Retina (tissue), 1 donor: Measurements from ENCODE around the gene ZGRF1.
"Not testable (repeated sequence)": the region's sequence is repeated elsewhere in the genome, so short reads cannot be mapped to it uniquely, and the experiment has no call there.

ENCODE experiments used
- DNase-seq: peaks from one replicate; pipeline ENCODE4 v3.0.0-alpha.2; 2016

ZGRF1 gene

DNA sequence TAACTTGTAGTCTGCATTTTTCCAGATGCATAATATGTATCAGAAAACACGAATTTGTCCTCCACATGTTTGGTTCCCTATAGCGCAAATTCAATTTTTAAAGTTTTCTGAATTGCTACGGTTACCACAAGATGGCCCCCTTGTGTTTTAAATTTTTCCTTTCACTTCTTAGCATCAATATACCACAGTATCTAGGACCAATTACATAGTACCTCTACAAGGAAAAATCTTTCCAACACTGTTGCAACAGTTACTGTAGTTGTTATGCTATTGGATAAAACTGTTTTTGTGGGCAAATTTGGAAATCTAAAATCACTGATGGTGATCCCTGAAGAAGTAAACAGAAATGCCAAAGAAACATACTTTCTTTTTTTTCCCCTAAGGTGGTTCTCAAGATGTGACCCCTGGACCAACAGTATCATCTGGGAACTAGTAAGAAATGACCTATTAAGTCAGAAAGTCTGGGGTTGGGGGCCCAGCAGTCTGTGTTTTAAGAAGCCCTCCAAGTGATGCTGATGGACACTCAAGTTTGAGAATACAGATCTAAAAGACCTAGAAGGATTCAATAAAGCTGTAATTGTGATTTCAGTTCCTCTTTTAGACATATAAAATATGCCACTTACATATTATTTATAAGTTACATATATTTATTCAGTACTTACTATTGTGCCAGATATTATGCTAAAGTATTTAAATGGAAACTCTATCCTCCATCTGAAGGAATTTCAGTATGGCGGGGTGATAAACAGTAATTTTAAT, 3.1 kb downstream of the ZGRF1 start:
- peak; percentile 32 for DNase-seq

DNA sequence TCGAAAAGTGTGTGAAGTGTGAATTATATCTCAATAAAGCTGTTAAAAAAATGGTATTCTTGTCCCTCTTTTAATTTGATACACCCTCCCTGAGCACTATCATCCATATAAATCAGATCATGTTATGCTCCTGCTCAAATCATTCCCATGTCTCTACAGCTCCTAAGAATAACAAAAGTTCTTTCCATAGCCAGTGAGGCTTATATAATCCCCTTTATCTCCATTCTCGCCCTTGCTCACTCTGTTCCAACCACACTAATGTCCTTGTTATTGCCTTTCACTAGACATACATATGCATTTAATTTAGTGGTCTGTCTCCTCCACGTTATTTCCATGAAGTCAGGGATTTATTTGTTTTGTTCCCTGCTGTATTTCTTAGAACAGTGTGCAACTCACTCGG, 10.5 kb downstream of the ZGRF1 start:
- no peak for DNase-seq

GRCh38 chr4:112616984-112617383, 19.7 kb downstream of the ZGRF1 start:
- DNase-seq, result no peak

DNA sequence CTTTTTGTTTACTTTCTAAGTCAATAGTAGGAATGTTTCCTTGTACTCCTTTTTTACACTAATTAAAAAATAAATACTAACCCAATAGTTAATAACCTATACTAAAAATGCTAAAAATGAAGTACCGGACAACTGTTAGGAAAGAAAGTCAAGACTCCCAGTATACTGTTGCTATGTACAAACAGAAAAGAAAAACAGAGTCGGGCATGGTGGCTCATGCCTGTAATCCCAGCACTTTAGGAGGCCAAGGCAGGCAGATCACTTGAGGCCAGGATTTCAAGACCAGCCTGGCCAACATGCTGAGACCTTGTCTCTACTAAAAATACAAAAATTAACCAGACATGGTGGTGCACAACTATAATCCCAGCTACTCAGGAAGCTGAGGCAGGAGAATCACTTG, 23.9 kb downstream of the ZGRF1 start:
- not testable (repeated sequence) for DNase-seq

DNA sequence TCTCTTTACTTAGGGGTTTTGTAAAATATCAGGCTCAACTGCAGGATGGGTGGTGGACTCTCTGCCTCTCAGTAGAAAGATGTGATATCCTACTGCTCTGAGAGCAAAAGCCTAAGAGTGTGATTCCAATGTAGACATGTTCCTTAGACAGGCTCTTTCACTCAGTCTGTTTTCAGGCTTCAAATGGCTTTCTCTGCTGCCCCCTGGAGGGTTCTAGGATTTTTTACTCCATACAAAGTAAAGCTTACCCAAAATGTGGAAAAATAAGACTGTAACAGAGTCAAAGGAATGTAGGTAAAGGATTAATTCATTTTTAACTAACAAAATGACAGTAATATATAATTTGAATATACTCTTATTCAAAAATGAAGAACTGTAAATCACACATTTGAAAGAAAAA, 32.1 kb downstream of the ZGRF1 start:
- DNase-seq, result peak; percentile 52

DNA sequence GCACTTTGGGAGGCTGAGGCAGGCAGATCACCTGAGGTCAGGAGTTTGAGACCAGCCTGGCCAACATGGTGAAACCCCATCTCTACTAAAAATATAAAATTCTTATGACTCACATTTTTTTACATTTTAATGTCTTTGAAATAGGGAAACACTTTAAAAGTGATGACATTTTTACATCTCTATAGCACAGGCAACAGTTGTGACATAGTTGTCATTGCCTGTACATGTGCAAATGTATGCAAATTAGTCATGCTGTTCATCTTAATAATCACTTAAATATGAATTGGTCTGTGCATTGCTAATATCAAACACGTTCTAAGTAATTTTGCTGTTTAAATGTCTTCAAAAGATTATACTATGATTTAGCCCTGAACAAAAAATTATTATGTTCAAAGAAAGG, 41.7 kb downstream of the ZGRF1 start:
- DNase-seq, result no peak

- no peak for DNase-seq
These were observed 43.1 kb downstream of the ZGRF1 start for GRCh38 chr4:112593438-112594133.

DNA sequence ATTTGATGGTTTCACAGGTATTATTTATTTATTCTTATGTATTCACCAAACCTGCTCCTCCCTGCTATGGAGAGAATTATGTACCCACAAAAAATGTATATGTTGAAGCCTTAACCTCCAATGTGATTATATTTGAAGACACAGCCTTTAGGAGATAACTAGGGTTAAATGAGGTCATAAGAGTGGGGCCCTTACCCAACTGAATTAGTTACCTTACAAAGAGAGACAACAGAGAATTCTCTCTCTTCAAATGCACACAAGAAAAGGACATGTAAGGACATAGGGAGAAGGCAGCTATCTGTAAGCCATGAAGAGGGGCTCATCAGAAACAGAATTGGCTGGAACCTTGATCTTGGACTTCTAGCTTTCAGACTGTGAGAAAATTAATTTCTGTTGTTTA, 44.0 kb downstream of the ZGRF1 start:
- no peak for DNase-seq

DNA sequence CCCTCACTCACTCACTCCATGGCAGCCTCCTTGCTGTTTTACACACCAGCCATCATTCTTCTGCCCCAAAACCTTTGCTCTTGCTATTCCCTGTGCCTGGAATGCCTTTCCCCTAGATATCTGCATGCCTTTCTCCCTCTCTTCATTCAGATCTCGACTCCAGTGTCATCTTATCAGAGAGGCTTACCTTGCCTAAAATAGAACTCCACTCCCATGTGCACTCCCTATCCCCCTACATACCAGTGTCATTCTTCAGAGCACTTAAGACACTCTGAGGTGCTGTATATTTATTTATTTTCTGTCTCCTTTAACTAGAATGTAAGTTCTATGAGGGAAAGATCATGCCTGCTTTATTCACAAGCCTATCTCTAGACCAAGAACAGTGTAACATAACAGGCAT, 45.1 kb downstream of the ZGRF1 start:
- DNase-seq, result no peak

GRCh38 chr4:112589206-112589605, 47.5 kb downstream of the ZGRF1 start:
- DNase-seq, result no peak

- no peak for DNase-seq
These were observed 50.6 kb downstream of the ZGRF1 start for GRCh38 chr4:112585977-112586736.

DNA sequence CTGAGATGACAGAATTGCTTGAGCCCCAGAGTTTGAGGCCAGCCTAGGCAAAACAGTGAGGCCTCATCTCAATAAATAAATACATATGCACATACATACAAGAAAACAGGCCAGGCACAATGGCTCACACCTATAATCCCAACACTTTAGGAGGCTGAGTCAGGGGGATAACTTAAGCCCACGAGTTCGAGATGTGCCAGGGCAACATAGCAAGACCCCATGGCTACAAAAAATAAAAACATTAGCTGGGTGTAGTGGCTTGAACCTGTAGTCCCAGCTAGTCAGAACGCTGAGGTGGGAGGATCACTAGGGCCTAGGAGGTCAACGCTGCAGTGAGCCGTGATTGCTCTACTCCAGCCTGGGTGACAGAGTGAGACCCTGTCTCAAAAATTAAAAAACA, 69.2 kb downstream of the ZGRF1 start:
- no peak for DNase-seq

GRCh38 chr4:112564706-112565270, 71.9 kb downstream of the ZGRF1 start:
- DNase-seq, result no peak

- DNase-seq, result no peak
These were observed 73.1 kb downstream of the ZGRF1 start for GRCh38 chr4:112563431-112564200.

- no peak for DNase-seq
These were observed 74.3 kb downstream of the ZGRF1 start for GRCh38 chr4:112562254-112562879.

- DNase-seq, result no peak
These were observed 76.6 kb downstream of the ZGRF1 start for GRCh38 chr4:112560084-112560483.

DNA sequence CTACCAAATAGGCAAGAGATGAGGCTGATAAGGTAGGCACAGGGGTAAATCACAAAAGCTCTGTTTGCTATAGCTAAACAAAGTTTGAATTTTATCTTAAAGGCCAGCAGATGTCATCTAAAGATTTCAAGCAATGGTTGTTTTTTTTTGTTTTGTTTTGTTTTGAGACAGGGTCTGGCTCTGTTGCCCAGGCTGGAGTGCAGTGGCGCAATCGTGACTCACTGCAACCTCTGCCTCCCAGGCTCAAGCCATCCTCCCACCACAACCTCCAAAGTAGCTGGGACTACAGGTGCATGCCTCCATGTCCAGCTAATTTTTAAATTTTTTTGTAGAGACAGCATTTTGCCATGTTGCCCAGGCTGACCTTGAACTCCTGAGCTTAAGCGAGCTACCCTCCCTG, 77.7 kb downstream of the ZGRF1 start:
- DNase-seq, result no peak

GRCh38 chr4:112557676-112558411, 78.9 kb downstream of the ZGRF1 start:
- no peak for DNase-seq

DNA sequence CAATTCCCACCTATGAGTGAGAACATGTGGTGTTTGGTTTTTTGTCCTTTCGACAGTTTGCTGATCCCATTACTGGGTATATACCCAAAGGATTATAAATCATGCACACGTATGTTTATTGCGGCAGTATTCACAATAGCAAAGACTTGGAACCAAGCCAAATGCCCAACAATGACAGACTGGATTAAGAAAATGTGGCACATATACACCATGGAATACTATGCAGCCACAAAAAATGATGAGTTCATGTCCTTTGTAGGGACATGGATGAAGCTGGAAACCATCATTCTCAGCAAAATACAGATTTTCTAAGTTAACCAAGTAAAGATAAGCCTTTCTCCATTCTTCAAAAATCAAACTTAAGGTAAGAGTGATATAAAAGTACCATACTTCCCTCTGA, 82.4 kb downstream of the ZGRF1 start:
- DNase-seq, result not testable (repeated sequence)

- DNase-seq, result no peak
These were observed 84.0 kb downstream of the ZGRF1 start for GRCh38 chr4:112552668-112553067.

- no peak for DNase-seq
These were observed 86.0 kb downstream of the ZGRF1 start for GRCh38 chr4:112550728-112551127.
